GM18517 (cell line): ENCODE data around the gene PCDHA6.
"Not testable (repeated sequence)": the region's sequence is repeated elsewhere in the genome, so short reads cannot be mapped to it uniquely, and the experiment has no call there.

Source experiments
- ATAC-seq: cut with Tn5 transposase; IDR thresholded peaks from one replicate; pipeline ENCODE4 v1.9.1; 2021; ENCODE audit warnings: mild to moderate bottlenecking, moderate library complexity; ENCODE audit not compliant: unreplicated experiment

The PCDHA6 gene

DNA sequence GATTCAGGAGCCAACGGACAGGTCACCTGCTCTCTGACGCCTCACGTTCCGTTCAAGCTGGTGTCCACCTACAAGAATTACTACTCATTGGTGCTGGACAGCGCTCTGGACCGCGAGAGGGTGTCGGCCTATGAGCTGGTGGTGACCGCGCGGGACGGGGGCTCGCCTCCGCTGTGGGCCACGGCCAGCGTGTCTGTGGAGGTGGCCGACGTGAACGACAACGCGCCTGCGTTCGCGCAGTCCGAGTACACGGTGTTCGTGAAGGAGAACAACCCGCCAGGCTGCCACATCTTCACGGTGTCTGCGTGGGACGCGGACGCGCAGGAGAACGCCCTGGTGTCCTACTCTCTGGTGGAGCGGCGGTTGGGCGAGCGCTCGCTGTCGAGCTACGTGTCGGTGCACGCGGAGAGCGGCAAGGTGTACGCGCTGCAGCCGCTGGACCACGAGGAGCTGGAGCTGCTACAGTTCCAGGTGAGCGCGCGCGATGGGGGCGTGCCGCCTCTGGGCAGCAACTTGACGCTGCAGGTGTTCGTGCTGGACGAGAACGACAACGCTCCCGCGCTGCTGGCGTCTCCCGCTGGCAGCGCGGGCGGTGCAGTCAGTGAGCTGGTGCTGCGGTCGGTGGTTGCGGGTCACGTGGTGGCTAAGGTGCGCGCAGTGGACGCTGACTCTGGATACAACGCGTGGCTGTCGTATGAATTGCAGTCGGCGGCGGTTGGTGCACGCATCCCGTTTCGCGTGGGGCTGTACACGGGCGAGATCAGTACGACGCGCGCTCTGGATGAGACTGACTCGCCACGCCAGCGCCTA, 29.6 kb downstream of the PCDHA6 start:
- ATAC-seq = no peak

GRCh38 chr5:140857987-140858240, 30.2 kb downstream of the PCDHA6 start:
- no peak for ATAC-seq

DNA sequence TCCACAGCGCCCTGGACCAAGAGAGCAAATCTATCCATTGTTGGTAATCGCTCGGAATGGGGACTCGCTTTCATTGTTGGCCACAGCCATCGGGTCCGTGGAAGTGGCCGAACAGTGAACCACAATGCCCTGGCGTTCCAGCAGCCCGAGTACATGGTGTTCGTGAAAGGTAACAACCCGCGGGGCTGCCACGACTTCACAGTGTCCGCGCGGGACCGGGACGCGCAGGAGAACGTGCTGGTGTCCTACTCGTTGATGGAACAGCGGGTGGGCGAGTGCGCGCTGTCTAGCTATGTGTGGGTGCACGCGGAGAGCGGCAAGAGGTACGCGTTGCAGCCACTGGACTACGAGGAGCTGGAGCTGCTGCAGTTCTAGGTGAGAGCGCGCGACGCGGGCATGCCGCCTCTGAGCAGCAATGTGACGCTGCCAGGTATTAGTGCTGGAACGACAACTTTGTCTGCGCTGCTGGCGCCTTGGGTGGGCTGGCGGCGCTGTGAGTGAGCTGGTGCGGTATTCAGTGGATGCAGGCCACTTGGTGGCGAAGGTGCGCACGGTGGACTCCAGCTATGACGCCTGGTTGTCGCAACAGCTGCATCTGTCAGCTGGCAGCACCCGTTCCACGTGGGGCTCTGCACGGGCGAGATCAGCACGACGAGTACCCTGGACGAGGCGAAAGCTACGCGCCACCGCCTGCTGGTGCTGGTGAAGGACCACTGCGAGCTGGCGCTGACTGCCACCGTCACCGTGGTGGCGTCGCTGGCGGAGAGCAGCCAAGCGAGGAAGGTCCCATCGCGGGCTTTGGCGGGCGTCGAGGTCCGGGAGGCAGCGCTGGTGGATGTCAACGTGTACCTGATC, 34.9 kb downstream of the PCDHA6 start:
- ATAC-seq = no peak

DNA sequence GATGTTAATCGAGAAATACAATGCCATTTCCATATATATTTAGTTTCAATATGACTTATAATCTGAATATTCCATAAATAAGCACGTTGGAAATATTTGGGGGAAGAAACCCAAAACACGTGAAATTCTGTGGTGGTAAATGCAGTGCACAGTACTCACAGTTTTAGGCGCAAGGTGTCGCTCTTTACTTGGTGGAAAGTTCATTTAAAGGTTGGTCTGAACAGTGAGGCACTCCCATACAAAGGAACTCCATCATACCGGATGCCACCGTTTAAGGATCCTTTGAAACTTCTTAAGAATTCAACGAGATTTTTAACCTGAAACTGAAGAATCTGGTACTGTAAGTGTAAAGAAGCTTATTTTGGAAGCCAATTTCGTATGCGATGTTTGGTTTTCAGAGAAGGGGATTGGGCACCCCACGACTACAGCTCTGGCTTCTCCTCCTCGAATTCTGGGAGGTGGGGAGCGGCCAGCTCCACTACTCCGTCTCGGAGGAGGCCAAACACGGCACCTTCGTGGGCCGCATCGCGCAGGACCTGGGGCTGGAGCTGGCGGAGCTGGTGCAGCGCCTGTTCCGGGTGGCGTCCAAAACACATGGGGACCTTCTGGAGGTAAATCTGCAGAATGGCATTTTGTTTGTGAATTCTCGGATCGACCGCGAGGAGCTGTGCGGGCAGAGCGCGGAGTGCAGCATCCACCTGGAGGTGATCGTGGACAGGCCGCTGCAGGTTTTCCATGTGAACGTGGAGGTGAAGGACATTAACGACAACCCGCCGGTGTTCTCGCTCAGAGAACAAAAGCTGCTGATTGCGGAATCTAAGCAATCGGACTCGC, 41.2 kb downstream of the PCDHA6 start, which contains the start of gene PCDHA11:
Gene PCDHA11, plus strand, starts transcription at position 237 of the 834 bp plus-strand sequence. Its CDS starts 147 bp downstream, at position 384.
- no peak for ATAC-seq

- ATAC-seq = no peak
Observed at GRCh38 chr5:140869555-140869886, 41.8 kb downstream of the PCDHA6 start.

DNA sequence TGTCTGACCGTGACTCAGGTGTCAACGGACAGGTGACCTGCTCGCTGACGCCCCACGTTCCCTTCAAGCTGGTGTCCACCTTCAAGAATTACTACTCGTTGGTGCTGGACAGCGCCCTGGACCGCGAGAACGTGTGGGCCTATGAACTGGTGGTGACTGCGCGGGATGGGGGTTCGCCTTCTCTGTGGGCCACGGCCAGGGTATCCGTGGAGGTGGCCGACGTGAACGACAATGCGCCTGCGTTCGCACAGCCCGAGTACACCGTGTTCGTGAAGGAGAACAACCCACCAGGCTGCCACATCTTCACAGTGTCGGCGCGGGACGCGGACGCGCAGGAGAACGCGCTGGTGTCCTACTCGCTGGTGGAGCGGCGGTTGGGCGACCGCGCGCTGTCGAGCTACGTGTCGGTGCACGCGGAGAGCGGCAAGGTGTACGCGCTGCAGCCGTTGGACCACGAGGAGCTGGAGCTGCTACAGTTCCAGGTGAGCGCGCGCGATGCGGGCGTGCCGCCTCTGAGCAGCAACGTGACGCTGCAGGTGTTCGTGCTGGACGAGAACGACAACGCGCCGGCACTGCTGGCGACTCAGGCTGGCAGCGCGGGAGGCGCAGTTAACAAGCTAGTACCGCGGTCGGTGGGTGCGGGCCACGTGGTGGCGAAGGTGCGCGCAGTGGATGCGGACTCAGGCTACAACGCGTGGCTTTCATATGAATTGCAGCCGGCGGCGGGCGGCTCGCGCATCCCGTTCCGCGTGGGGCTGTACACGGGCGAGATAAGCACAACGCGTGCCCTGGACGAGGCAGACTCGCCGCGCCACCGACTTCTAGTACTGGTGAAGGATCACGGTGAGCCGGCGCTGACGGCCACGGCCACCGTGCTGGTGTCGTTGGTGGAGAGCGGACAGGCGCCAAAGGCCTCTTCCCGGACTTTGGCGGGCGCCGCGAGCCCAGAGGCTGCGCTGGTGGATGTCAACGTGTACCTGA, 42.8 kb downstream of the PCDHA6 start:
- ATAC-seq = no peak

DNA sequence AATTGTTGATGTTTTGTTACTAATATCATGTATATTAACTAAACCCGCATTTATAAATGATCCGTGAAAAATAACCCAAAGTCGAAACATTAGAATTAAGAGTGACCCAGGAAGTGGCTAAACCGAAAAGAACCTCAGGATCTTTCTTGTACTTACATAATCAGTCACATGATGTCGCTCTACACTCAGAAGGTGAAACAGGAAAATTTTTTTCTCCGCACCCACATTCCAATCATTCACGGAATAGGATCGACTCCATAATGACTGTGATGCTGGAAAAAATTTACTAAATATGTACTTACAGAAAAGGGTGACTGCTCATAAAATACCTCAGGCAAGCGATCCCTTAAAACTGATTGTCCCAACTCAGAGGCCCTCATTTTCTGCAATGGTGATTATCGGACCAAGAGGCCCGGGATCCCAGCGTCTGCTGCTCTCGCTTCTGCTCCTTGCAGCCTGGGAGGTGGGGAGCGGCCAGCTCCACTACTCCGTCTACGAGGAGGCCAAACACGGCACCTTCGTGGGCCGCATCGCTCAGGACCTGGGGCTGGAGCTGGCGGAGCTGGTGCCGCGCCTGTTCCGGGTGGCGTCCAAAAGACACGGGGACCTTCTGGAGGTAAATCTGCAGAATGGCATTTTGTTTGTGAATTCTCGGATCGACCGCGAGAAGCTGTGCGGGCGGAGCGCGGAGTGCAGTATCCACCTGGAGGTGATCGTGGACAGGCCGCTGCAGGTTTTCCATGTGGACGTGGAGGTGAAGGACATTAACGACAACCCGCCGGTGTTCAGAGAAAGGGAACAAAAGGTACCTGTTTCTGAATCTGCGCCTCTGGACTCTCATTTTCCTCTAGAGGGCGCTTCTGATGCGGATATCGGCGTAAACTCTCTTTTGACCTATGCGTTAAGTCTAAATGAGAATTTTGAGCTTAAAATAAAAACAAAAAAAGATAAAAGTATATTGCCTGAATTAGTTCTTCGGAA, 47.6 kb downstream of the PCDHA6 start, which contains the start of gene PCDHA12:
Gene PCDHA12, plus strand, starts transcription at position 224 of the 981 bp plus-strand sequence. Its CDS starts 165 bp downstream, at position 389.
- no peak for ATAC-seq

DNA sequence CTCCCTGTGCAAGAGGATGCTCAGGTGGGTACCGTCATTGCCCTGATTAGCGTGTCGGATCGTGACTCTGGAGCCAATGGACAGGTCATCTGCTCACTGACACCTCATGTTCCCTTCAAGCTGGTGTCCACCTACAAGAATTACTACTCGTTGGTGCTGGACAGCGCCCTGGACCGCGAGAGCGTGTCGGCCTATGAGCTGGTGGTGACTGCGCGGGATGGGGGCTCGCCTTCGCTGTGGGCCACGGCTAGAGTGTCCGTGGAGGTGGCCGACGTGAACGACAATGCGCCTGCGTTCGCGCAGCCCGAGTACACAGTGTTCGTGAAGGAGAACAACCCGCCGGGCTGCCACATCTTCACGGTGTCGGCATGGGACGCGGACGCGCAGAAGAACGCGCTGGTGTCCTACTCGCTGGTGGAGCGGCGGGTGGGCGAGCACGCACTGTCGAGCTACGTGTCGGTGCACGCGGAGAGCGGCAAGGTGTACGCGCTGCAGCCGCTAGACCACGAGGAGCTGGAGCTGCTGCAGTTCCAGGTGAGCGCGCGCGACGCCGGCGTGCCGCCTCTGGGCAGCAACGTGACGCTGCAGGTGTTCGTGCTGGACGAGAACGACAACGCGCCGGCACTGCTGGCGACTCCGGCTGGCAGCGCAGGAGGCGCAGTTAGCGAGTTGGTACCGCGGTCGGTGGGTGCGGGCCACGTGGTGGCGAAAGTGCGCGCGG, 48.9 kb downstream of the PCDHA6 start:
- not testable (repeated sequence) for ATAC-seq

GRCh38 chr5:140877262-140877581, 49.5 kb downstream of the PCDHA6 start:
- no peak for ATAC-seq
